Gastroesophageal sphincter (tissue), 4 donors: ENCODE data around the gene HSD17B3. TPM values are rescaled to one million over a fixed set of nuclear protein-coding genes. Genes with fewer than 3 reads are reported as not detected.
A peak's percentile ranks its signal among the peaks of the same experiment; 100 is the strongest.
"Not testable (repeated sequence)": the region's sequence is repeated elsewhere in the genome, so short reads cannot be mapped to it uniquely, and the experiment has no call there.

Experiments used
- ATAC-seq: fragments of 150-250 bp; one replicate; pipeline ENCODE4 v1.9.1; 2016; ENCODE audit warnings: mild to moderate bottlenecking, moderate library complexity
- H3K27ac ChIP-seq, 4 donors: fragments of 200-600 bp; sonication (generic) in 3 of 4; 1 replicate in 3 of 4; 2 replicates in 1 of 4; pipeline ENCODE4 v1.5.1; 2016 to 2019
- H3K27me3 ChIP-seq: fragments of 200-600 bp; sonication (generic); one replicate; pipeline ENCODE4 v1.5.1; 2019
- H3K36me3 ChIP-seq, 2 donors: fragments of 200-600 bp; sonication (generic); one replicate each; pipeline ENCODE4 v1.5.1; 2019; ENCODE audit warnings: control low read depth in 1 of 2
- H3K4me1 ChIP-seq, 3 donors: fragments of 200-600 bp; sonication (generic); 1 replicate in 2 of 3; 2 replicates in 1 of 3; pipeline ENCODE4 v1.5.1; 2016 to 2019; ENCODE audit warnings: control low read depth in 2 of 3
- H3K4me3 ChIP-seq, 2 donors: fragments of 200-600 bp; sonication (generic); one replicate each; pipeline ENCODE4 v1.5.1; 2019; ENCODE audit warnings: mild to moderate bottlenecking in 1 of 2, moderate library complexity in 1 of 2
- H3K9me3 ChIP-seq, 3 donors: fragments of 200-600 bp; sonication (generic); one replicate each; pipeline ENCODE4 v1.5.1; 2017 to 2019; ENCODE audit warnings: control low read depth in 2 of 3
- CTCF ChIP-seq, 4 experiments: fragments of 200-600 bp in 2 of 4; fragments of 450-650 bp in 2 of 4; sonication (generic) in 1 of 4; IDR thresholded peaks; one replicate each; pipeline ENCODE4 v1.5.1; 2017 to 2019; ENCODE audit warnings: antibody characterized with exemption in 4 of 4, mild to moderate bottlenecking in 2 of 4, moderate library complexity in 2 of 4
- EP300 ChIP-seq: sonication (generic); formaldehyde crosslinking; IDR thresholded peaks from one replicate; pipeline ENCODE4 v1.6.1; 2017; ENCODE audit warnings: antibody characterized with exemption, mild to moderate bottlenecking
- POLR2A ChIP-seq, 2 donors: fragments of 450-650 bp; IDR thresholded peaks; one replicate each; pipeline ENCODE4 v1.6.1; 2017; ENCODE audit warnings: antibody characterized with exemption in 2 of 2, mild to moderate bottlenecking in 2 of 2, moderate library complexity in 1 of 2
- POLR2AphosphoS5 ChIP-seq: sonication (generic); formaldehyde crosslinking; IDR thresholded peaks from one replicate; pipeline ENCODE4 v1.6.1; 2017; ENCODE audit warnings: antibody characterized with exemption
- WGBS, 2 donors: methylation state at CpG; one replicate each; pipeline ENCODE4 v1.1.5; 2018; ENCODE audit warnings: low coverage in 1 of 2; 5-methylcytosine and 5-hydroxymethylcytosine counted together
- total RNA-seq, 4 donors: library from RNA; depleted of rRNA; stranded (reverse); fragments of >200 nt; gene quantifications; one replicate each; pipeline ENCODE4 v1.1.0, GENCODE V29; 2016

HSD17B3 gene
- total RNA-seq, 4 donors from 2014 or later: 0.40 to 0.81 (median 0.78) TPM; not detected in 1

GRCh38 chr9:96189995-96190394, 112.0 kb downstream of the HSD17B3 start:
- H3K9me3 ChIP-seq: peaks cover 0 to 17% (median 0%) of the 10 kb centered on the region in 3 donors
- no peak for ATAC-seq
- WGBS, 2 donors: 100% methylated on average over 1 of the region's 2 CpGs; no CpG with 5 or more reads in 1 of the 2 donors
- H3K27me3 ChIP-seq: no peaks in the 10 kb centered on the region
- no peak overlapping the region for H3K27ac ChIP-seq
- H3K36me3 ChIP-seq: no peaks in the 10 kb centered on the region
- H3K4me1 ChIP-seq: peaks cover 0 to 18% (median 4%) of the 10 kb centered on the region in 3 donors
- H3K4me3 ChIP-seq: no peak overlapping the region
- no peak for TF ChIP-seq POLR2A (IDR thresholded peaks at IDR 0.05)
- no peak for TF ChIP-seq CTCF (IDR thresholded peaks at IDR 0.05)
- no peak for TF ChIP-seq POLR2AphosphoS5
- no peak for TF ChIP-seq EP300

GRCh38 chr9:96189581-96189980, 112.4 kb downstream of the HSD17B3 start:
- not testable (repeated sequence) for H3K27ac ChIP-seq, H3K4me3 ChIP-seq, ATAC-seq, H3K27me3 ChIP-seq, H3K36me3 ChIP-seq
- peaks cover 0 to 17% (median 0%) of the 10 kb centered on the region in 3 donors for H3K9me3 ChIP-seq
- WGBS, 2 donors: 94% methylated on average over 2 of the region's 2 CpGs; no CpG with 5 or more reads in 1 of the 2 donors
- H3K4me1 ChIP-seq: peaks cover 0 to 18% (median 4%) of the 10 kb centered on the region in 3 donors

GRCh38 chr9:96188571-96188970, 113.4 kb downstream of the HSD17B3 start:
- H3K9me3 ChIP-seq: peaks cover 0 to 17% (median 0%) of the 10 kb centered on the region in 3 donors
- H3K36me3 ChIP-seq: no peaks in the 10 kb centered on the region
- no peaks in the 10 kb centered on the region for H3K27me3 ChIP-seq
- no peak overlapping the region for H3K4me3 ChIP-seq
- no peak for ATAC-seq
- peaks cover 0 to 18% (median 4%) of the 10 kb centered on the region in 3 donors for H3K4me1 ChIP-seq
- no peak overlapping the region for H3K27ac ChIP-seq
- TF ChIP-seq EP300 (no peak), CTCF (IDR thresholded peaks at IDR 0.05) (no peak)
- 63 to 74% methylated on average over 4 to 5 of the region's 5 CpGs for WGBS, 2 donors

GRCh38 chr9:96187151-96187555, 114.8 kb downstream of the HSD17B3 start:
- H3K36me3 ChIP-seq: no peaks in the 10 kb centered on the region
- whole genome bisulfite sequencing, 2 donors: 73 to 84% methylated on average over 5 to 12 of the region's 12 CpGs
- no peak for ATAC-seq
- H3K9me3 ChIP-seq: peaks cover 0 to 17% (median 0%) of the 10 kb centered on the region in 3 donors
- H3K27me3 ChIP-seq: no peaks in the 10 kb centered on the region
- no peak overlapping the region for H3K4me3 ChIP-seq
- no peak for TF ChIP-seq POLR2A (IDR thresholded peaks at IDR 0.05)
- no peak for TF ChIP-seq POLR2AphosphoS5
- no peak for TF ChIP-seq CTCF (IDR thresholded peaks at IDR 0.05)
- TF ChIP-seq EP300: no peak
- H3K4me1 ChIP-seq: peaks cover 0 to 18% (median 4%) of the 10 kb centered on the region in 3 donors
- H3K27ac ChIP-seq: peak overlapping the region in 2 of 4 donors; percentile 27 to 36

- peak overlapping the region in 2 of 4 donors; percentile 27 to 36 for H3K27ac ChIP-seq
- H3K36me3 ChIP-seq: no peaks in the 10 kb centered on the region
- H3K9me3 ChIP-seq: peaks cover 0 to 17% (median 0%) of the 10 kb centered on the region in 3 donors
- TF ChIP-seq POLR2AphosphoS5: no peak
- TF ChIP-seq POLR2A (IDR thresholded peaks at IDR 0.05): no peak
- TF ChIP-seq CTCF (IDR thresholded peaks at IDR 0.05): no peak
- TF ChIP-seq EP300: no peak
- no peak overlapping the region for H3K4me3 ChIP-seq
- no peaks in the 10 kb centered on the region for H3K27me3 ChIP-seq
- 1% methylated on average over 17 of the region's 18 CpGs; no CpG with 5 or more reads in 1 of the 2 donors for WGBS, 2 donors
- peaks cover 0 to 18% (median 4%) of the 10 kb centered on the region in 3 donors for H3K4me1 ChIP-seq
- ATAC-seq: peak; percentile 71
These were observed 115.4 kb downstream of the HSD17B3 start for GRCh38 chr9:96186591-96187011.
